H1 (cell line): Measurements from ENCODE around the gene SCRN1. TPM values are rescaled to one million over a fixed set of nuclear protein-coding genes. Genes with fewer than 3 reads are reported as not detected.

Experiments used
- CTCF ChIA-PET: fragments of 300-600 bp; sonication (Branson Sonifier 250); formaldehyde crosslinking; loops from one replicate; lab custom pipeline; 2021; ENCODE audit not compliant: partially characterized antibody; lab: Charles Lee
- POLR2A ChIA-PET: fragments of 300-600 bp; sonication (Branson Sonifier 250); formaldehyde crosslinking; loops from one replicate; lab custom pipeline; 2021; ENCODE audit warnings: inconsistent platforms; ENCODE audit not compliant: partially characterized antibody; lab: Charles Lee
- DNase-seq, 2 experiments: peaks; one replicate each; pipeline versions ENCODE4 v3.0.0 to v3.0.0-alpha.2; 2010 to 2022; ENCODE audit warnings: low spot score in 2 of 2, low read depth in 1 of 2, mixed read lengths in 1 of 2
- FAIRE-seq: peaks from 2 replicates; lab custom pipeline; 2011; peaks lifted over from hg19 to GRCh38; lab: Jason Lieb, UNC
- H2AFZ ChIP-seq: 2 replicates; pipeline ENCODE4 v1.8.1; 2012; ENCODE audit warnings: low read length, inconsistent platforms
- H2AK5ac ChIP-seq: 2 replicates; pipeline ENCODE4 v1.6.1; 2013; ENCODE audit warnings: low read depth, low read length
- H2BK120ac ChIP-seq: replicated peaks from 2 replicates; pipeline ENCODE3; 2013; ENCODE audit warnings: low read depth, low read length, inconsistent platforms
- H2BK12ac ChIP-seq: 2 replicates; pipeline ENCODE4 v1.6.1; 2013; ENCODE audit warnings: low read depth, low read length
- H2BK15ac ChIP-seq: 2 replicates; pipeline ENCODE4 v1.6.1; 2013; ENCODE audit warnings: low read length
- H2BK20ac ChIP-seq: 2 replicates; pipeline ENCODE4 v1.6.1; 2013; ENCODE audit warnings: low read length
- H2BK5ac ChIP-seq: 2 replicates; pipeline ENCODE4 v1.6.1; 2013; ENCODE audit warnings: low read depth, low read length
- H3K14ac ChIP-seq: 2 replicates; pipeline ENCODE4 v1.6.1; 2013; ENCODE audit warnings: inconsistent platforms; ENCODE audit not compliant: insufficient read length
- H3K18ac ChIP-seq: 2 replicates; pipeline ENCODE4 v1.6.1; 2013; ENCODE audit warnings: low read length; ENCODE audit errors: extremely low read depth
- H3K23ac ChIP-seq: 2 replicates; pipeline ENCODE4 v1.6.1; 2013; ENCODE audit warnings: inconsistent platforms; ENCODE audit not compliant: insufficient read length
- H3K23me2 ChIP-seq: 2 replicates; pipeline ENCODE4 v1.6.1; 2013; ENCODE audit warnings: low read depth, low read length
- H3K27ac ChIP-seq: 2 replicates; pipeline ENCODE4 v1.6.1; 2011; ENCODE audit warnings: low read depth, low read length, inconsistent platforms
- H3K27me3 ChIP-seq, 4 experiments: replicated peaks in 1 of 4; 1 replicate in 1 of 4; 2 replicates in 3 of 4; pipeline versions ENCODE4 v1.6.1 to v1.8.1; 2011 to 2013; ENCODE audit warnings: low read length in 3 of 4, mild to moderate bottlenecking in 3 of 4, inconsistent platforms in 2 of 4, mixed read lengths in 2 of 4, moderate library complexity in 1 of 4; ENCODE audit not compliant: control insufficient read depth in 3 of 4, insufficient read depth in 3 of 4; ENCODE audit errors: extremely low read depth in 1 of 4
- H3K36me3 ChIP-seq, 4 experiments: 2 replicates each; pipeline versions ENCODE4 v1.6.1 to v1.8.1; 2011 to 2013; ENCODE audit warnings: mild to moderate bottlenecking in 4 of 4, low read length in 3 of 4, moderate library complexity in 2 of 4, control low read depth in 1 of 4, inconsistent platforms in 1 of 4; ENCODE audit not compliant: insufficient read depth in 4 of 4, control insufficient read depth in 2 of 4
- H3K4ac ChIP-seq: replicated peaks from 2 replicates; pipeline ENCODE3; 2013; ENCODE audit warnings: low read length, low read depth, mixed read lengths, inconsistent platforms; ENCODE audit not compliant: insufficient read length
- H3K4me1 ChIP-seq, 4 experiments: replicated peaks in 1 of 4; 1 replicate in 1 of 4; 2 replicates in 3 of 4; pipeline versions ENCODE4 v1.6.1 to v1.8.1; 2011 to 2013; ENCODE audit warnings: low read length in 3 of 4, inconsistent platforms in 2 of 4, mixed read lengths in 1 of 4; ENCODE audit not compliant: insufficient read depth in 4 of 4, control insufficient read depth in 3 of 4
- H3K4me2 ChIP-seq, 2 experiments: 2 replicates each; pipeline versions ENCODE4 v1.6.1 to v1.8.1; 2011 to 2013; ENCODE audit warnings: low read depth in 2 of 2, low read length in 2 of 2, control low read depth in 1 of 2, inconsistent platforms in 1 of 2, mild to moderate bottlenecking in 1 of 2; ENCODE audit not compliant: insufficient read depth in 1 of 2
- H3K4me3 ChIP-seq, 4 experiments: fragments of 200-600, 300-600 bp in 1 of 4; sonication (generic), shearing (Covaris generic), sonication (Bioruptor Twin) in 1 of 4; 2 replicates each; pipeline versions ENCODE4 v1.5.1 to v1.8.1; 2011 to 2016; ENCODE audit warnings: low read length in 4 of 4, low read depth in 3 of 4, control low read depth in 2 of 4, inconsistent platforms in 2 of 4, mild to moderate bottlenecking in 2 of 4, mixed read lengths in 1 of 4, moderate library complexity in 1 of 4; ENCODE audit not compliant: insufficient read depth in 2 of 4; ENCODE audit errors: extremely low read depth in 1 of 4
- H3K56ac ChIP-seq: replicated peaks from 2 replicates; pipeline ENCODE3; 2013; ENCODE audit warnings: low read depth, mild to moderate bottlenecking, mixed read lengths, low read length, inconsistent platforms; ENCODE audit not compliant: insufficient read length
- H3K79me1 ChIP-seq: 2 replicates; pipeline ENCODE4 v1.6.1; 2013; ENCODE audit warnings: low read depth, low read length, control low read depth
- H3K79me2 ChIP-seq, 2 experiments: 2 replicates each; pipeline versions ENCODE4 v1.6.1 to v1.8.1; 2012 to 2013; ENCODE audit warnings: low read length in 2 of 2, mild to moderate bottlenecking in 2 of 2, inconsistent platforms in 1 of 2; ENCODE audit not compliant: insufficient read depth in 2 of 2, control insufficient read depth in 1 of 2
- H3K9ac ChIP-seq, 4 experiments: replicated peaks in 1 of 4; 1 replicate in 1 of 4; 2 replicates in 3 of 4; pipeline versions ENCODE4 v1.6.1 to v1.8.1; 2011 to 2013; ENCODE audit warnings: low read depth in 3 of 4, low read length in 3 of 4, control low read depth in 2 of 4, mild to moderate bottlenecking in 2 of 4, moderate library complexity in 2 of 4, inconsistent platforms in 1 of 4; ENCODE audit errors: extremely low read depth in 1 of 4
- H3K9me3 ChIP-seq, 2 experiments: 2 replicates each; pipeline versions ENCODE4 v1.6.1 to v1.8.1; 2012 to 2013; ENCODE audit warnings: mild to moderate bottlenecking in 2 of 2, moderate library complexity in 2 of 2, control low read depth in 1 of 2, inconsistent platforms in 1 of 2, low read depth in 1 of 2, low read length in 1 of 2, mixed read lengths in 1 of 2; ENCODE audit not compliant: insufficient read depth in 2 of 2
- H4K20me1 ChIP-seq, 2 experiments: replicated peaks in 1 of 2; 2 replicates each; pipeline versions ENCODE3 to v1.8.1; 2011 to 2013; ENCODE audit warnings: inconsistent platforms in 2 of 2, low read length in 2 of 2, mild to moderate bottlenecking in 1 of 2; ENCODE audit not compliant: insufficient read depth in 2 of 2, control insufficient read depth in 1 of 2
- H4K5ac ChIP-seq: 2 replicates; pipeline ENCODE4 v1.6.1; 2013; ENCODE audit warnings: low read length, low read depth, mixed read lengths, inconsistent platforms; ENCODE audit not compliant: insufficient read length
- H4K8ac ChIP-seq: 2 replicates; pipeline ENCODE4 v1.8.0; 2013; ENCODE audit warnings: mild to moderate bottlenecking, moderate library complexity, low read length, inconsistent platforms; ENCODE audit not compliant: insufficient read depth; ENCODE audit errors: extremely low read depth
- H4K91ac ChIP-seq: replicated peaks from 2 replicates; pipeline ENCODE3; 2013; ENCODE audit warnings: low read length, mixed read lengths, inconsistent platforms; ENCODE audit not compliant: insufficient read length
- KDM4A ChIP-seq: IDR thresholded peaks from one replicate; pipeline ENCODE4 v1.7.1; 2012; ENCODE audit warnings: low read depth, mild to moderate bottlenecking, moderate library complexity, low read length, inconsistent platforms; ENCODE audit not compliant: severe bottlenecking
- MAFK ChIP-seq: IDR thresholded peaks from 2 replicates; pipeline ENCODE4 v1.6.1; 2012; ENCODE audit warnings: low read depth, mild to moderate bottlenecking, improper control_type of control experiment, low read length
- WGBS, 2 experiments: shearing (Covaris generic) in 1 of 2; methylation state at CpG; one replicate each; pipeline versions ENCODE4 v1.1.6 to v1.1.7; 2013 to 2015; ENCODE audit warnings: low lambda C conversion rate in 2 of 2, mixed read lengths in 2 of 2, inconsistent platforms in 1 of 2, low coverage in 1 of 2, missing lambda C conversion rate in 1 of 2; ENCODE audit not compliant: insufficient replicate concordance in 2 of 2, insufficient coverage in 1 of 2, insufficient read length in 1 of 2; ENCODE audit errors: extremely low coverage in 1 of 2, missing lambda C conversion rate in 1 of 2; 5-methylcytosine and 5-hydroxymethylcytosine counted together
- polyA plus RNA-seq, 7 experiments: library from polyadenylated mRNA; depleted of rRNA in 3 of 7; stranded (reverse) in 5 of 7; unstranded in 2 of 7; fragments of >200 nt in 5 of 7; fragments of 200-250 nt in 2 of 7; gene quantifications; 1 replicate in 5 of 7; 2 replicates in 1 of 7; 4 replicates in 1 of 7; pipeline versions ENCODE4 v1.2.1 to v1.2.3, GENCODE V29; 2011 to 2013; ENCODE audit warnings: missing spikeins in 2 of 7, mixed read lengths in 2 of 7
- total RNA-seq: library from RNA; stranded (reverse); fragmentation: NEBNext Ultra II Directional; extraction: Animal tissue kit (Norgen Biotek cat#: 25700); gene quantifications from 2 replicates; pipeline ENCODE4 v1.2.1, GENCODE V29; 2021

Gene SCRN1
- total and polyA plus RNA-seq, 2 of the 8 experiments (the other 6 are each of a cell fraction or from before 2014, with no cell fraction given) = 36.0 to 75.8 TPM

GRCh38 chr7:29971566-29972314 is 17.9 kb downstream of the SCRN1 start:
- Histone ChIP-seq H3K14ac (no peak overlapping the region), H3K4me1 (no peaks in the 10 kb centered on the region), H4K20me1 (peaks cover 0 to 8% of the 10 kb centered on the region in 2 experiments), H2AK5ac (no peak overlapping the region), H2AFZ (no peak overlapping the region), H3K36me3 (peaks cover 0 to 9% (median 4%) of the 10 kb centered on the region in 4 experiments; a peak in 5 of 8 replicates), H3K23ac (no peak overlapping the region), H4K5ac (no peak overlapping the region), H2BK5ac (no peak overlapping the region), H2BK20ac (no peak overlapping the region), H3K9ac (no peak overlapping the region), H4K91ac (no peak overlapping the region), H3K4me2 (no peak overlapping the region), H3K27me3 (no peaks in the 10 kb centered on the region), H2BK15ac (no peak overlapping the region), H3K56ac (no peak overlapping the region), H2BK120ac (no peak overlapping the region), H3K9me3 (no peaks in the 10 kb centered on the region), H3K4ac (no peak overlapping the region), H3K79me1 (peaks cover 5% of the 10 kb centered on the region; the same call in 1 of the 2 replicates), H3K4me3 (no peak overlapping the region), H3K27ac (no peak overlapping the region), H2BK12ac (no peak overlapping the region), H3K23me2 (no peaks in the 10 kb centered on the region), H3K79me2 (peaks cover 6 to 60% of the 10 kb centered on the region in 2 experiments), H4K8ac (no peak overlapping the region), H3K18ac (no peak overlapping the region)
- DNase-seq = no peak
- 93% methylated on average over 5 of the region's 5 CpGs; no CpG with 5 or more reads in 1 of the 2 experiments for WGBS, 2 experiments
- TF ChIP-seq KDM4A = no peak
- peak; percentile 83; the same call in 1 of the 2 replicates for TF ChIP-seq MAFK
- no peak for FAIRE-seq
- ChIA-PET POLR2A (interaction anchor here (1.1 to 1.4 kb wide), 2 partner anchors 10 to 13 kb away, joined by 3 read pairs; no protein-coding TSS in a partner anchor), CTCF (interaction anchor here (0.7 to 3.7 kb wide), 7 partner anchors 16 to 91 kb away, joined by 3 to 9 read pairs (median 3); no protein-coding TSS in a partner anchor)
